ENCODE results near the gene TBC1D22A.

TBC1D22A gene

DNA sequence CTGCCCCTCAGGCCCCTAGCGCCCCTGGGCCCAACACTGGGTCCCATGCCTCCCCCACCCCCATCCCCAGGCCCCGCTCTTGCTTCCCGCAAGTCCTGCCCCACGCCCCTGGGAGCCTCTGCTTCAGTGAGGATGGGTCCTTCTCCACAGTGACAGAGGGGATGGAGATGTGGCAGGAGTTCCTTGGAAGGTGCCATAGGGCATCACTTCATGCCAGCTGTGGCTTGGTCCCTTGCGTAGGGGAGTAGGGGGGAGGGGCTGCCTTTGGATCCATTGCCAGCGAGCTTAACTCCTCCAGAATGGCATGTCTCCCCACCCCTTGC, 9.5 kb upstream of the TBC1D22A start:
- DNase-seq (ENCODE audit: extremely low read depth in 1 of 2, low read depth in 1 of 2): no peak

GRCh38 chr22:46753360-46753759, 9.1 kb upstream of the TBC1D22A start:
- no peak for DNase-seq (ENCODE audit: extremely low read depth in 1 of 2, low read depth in 1 of 2)

GRCh38 chr22:46753761-46754109, 8.7 kb upstream of the TBC1D22A start:
- DNase-seq (ENCODE audit: extremely low read depth in 1 of 2, low read depth in 1 of 2): no peak

- no peak for DNase-seq (ENCODE audit: extremely low read depth in 1 of 2, low read depth in 1 of 2)
Observed at GRCh38 chr22:46754110-46754799, 8.2 kb upstream of the TBC1D22A start.

- DNase-seq (ENCODE audit: extremely low read depth in 1 of 2, low read depth in 1 of 2): no peak
Observed at GRCh38 chr22:46754826-46755225, 7.6 kb upstream of the TBC1D22A start.

DNA sequence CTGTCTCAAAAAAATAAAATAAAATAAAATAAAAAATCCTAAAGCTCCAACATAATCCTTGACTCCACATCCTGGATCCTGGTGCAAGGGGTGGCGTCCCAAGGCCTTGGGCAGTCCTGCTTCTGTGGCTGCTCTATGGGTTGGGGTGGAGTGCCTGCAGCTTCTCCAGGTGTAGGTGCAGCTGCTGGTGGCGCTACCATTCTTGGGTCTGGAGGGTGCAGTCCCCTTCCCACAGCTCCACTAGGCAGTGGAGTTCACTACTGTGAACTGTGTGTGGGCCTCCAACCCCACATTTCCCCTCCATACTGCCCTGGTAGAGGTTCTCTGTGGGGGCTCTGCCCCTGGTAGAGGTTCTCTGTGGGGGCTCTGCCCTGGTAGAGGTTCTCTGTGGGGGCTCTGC, 6.9 kb upstream of the TBC1D22A start:
- DNase-seq (ENCODE audit: extremely low read depth in 1 of 2, low read depth in 1 of 2): no peak

- DNase-seq (ENCODE audit: extremely low read depth in 1 of 2, low read depth in 1 of 2): no peak
Observed at GRCh38 chr22:46756097-46756496, 6.4 kb upstream of the TBC1D22A start.

GRCh38 chr22:46757104-46757503, 5.3 kb upstream of the TBC1D22A start:
- no peak for DNase-seq (ENCODE audit: extremely low read depth in 1 of 2, low read depth in 1 of 2)

- no peak for DNase-seq (ENCODE audit: extremely low read depth in 1 of 2, low read depth in 1 of 2)
Observed at GRCh38 chr22:46758121-46758520, 4.3 kb upstream of the TBC1D22A start.

DNA sequence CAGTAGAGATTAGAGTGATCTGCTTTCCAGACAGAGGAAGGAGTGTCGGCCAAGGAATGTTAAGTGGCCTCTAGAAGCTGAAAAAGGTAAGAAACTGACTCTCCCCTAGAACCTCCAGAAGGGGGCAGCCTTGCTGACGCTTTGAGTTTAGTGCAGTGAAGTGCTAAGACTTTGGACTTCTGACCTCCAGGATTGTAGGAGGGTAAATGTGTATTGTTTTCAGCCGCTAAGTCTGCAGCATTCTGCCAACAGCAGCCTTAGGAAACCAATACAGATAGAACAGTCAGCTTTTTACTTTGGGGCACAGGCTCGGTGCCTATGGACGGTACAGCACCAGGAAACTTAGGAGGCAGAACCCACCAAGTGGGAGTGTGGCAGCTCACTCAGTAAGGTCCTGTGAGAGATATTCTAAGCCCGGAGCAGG, 3.6 kb upstream of the TBC1D22A start:
- no peak for DNase-seq (ENCODE audit: extremely low read depth in 1 of 2, low read depth in 1 of 2)

GRCh38 chr22:46761017-46761416, 1.4 kb upstream of the TBC1D22A start:
- DNase-seq (ENCODE audit: extremely low read depth in 1 of 2, low read depth in 1 of 2): no peak

GRCh38 chr22:46761539-46762237, 762 bp upstream of the TBC1D22A start:
- no peak for DNase-seq (ENCODE audit: extremely low read depth in 1 of 2, low read depth in 1 of 2)

DNA sequence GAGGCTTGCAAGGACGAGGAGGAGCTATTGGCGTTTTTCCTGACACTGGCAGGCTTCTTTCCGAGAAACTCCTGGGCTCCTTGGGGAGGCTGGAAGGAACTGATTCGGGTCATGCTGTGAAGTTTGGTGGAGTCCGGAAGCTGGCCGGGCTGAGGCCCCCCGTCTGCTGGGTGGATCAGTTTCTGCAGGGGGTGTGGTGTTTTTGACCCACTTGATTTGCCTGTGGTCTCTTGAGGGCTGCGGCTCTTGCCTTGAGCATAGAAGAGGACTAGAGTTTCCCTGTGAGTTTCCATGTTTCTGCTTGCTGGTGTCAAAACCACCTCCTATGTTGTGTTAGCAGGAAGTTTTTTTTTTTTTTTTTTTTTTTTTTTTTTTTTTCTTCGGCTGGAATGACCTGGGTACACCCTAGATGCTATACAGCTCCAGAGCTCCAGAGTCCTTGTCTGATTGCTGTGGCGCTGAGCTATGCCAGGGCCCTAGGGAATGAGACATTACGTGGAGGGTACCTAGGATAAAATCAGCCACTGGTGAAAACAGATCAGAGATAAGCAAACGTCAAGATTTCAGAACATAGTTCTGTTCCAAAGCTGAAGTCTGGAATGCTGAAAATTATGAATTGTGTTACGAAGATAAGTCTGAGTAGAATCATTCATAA, 728 bp downstream of the TBC1D22A start:
- DNase-seq (ENCODE audit: extremely low read depth in 1 of 2, low read depth in 1 of 2): no peak

GRCh38 chr22:46764140-46764680, 1.8 kb downstream of the TBC1D22A start:
- DNase-seq (ENCODE audit: extremely low read depth in 1 of 2, low read depth in 1 of 2): no peak

DNA sequence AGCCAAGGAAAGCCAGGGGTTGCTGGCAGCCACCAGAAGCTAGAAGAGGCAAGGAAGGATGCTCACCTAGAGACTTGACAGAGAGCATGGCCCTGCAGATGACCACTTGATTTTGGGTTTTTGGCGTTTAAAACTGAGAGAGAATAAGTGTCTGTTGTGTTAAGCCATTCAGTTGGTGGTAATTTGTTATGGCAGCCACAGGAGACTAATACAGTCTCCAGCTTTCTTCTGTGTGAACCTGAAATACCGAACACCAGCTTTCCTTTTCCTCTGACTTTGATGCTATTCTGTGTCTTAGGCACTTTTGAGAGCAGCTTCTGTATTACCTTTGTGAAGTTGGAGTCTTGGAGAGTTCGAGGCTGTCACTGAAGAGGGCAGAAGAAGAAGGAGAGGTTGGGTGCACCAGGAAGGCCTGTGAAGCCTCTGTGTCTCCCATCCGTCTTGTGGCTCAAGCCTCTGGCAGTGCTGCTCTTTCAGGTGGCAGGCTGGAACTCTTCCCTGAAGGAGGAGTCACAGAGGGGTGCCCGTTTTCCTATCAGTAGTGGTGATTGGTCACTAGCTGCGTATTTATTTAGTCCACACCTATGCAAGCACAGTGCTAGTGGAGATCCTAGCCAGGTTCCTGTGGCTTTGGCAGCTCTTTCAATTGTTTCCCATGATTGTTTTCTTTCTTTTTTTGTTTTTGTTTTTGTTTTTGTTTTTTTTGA, 2.5 kb downstream of the TBC1D22A start:
- no peak for DNase-seq (ENCODE audit: extremely low read depth in 1 of 2, low read depth in 1 of 2)

DNA sequence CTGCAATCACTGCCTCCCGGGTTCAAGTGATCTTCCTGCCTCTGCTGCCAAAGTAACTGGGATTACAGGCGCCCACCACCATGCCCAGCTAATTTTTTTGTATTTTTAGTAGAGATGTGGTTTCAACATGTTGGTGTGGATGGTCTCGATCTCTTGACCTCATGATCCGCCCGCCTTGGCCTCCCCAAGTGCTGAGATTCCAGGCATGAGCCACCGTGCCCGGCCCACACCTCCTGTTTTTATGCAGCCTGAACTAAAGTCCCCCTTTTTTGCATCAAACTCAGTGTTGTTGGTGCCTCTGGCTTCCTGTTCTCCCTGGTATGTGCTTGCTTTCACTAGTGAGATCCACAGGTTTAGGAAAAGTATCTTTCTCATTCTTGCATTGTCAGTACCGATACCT, 4.2 kb downstream of the TBC1D22A start:
- DNase-seq (ENCODE audit: extremely low read depth in 1 of 2, low read depth in 1 of 2): no peak

DNA sequence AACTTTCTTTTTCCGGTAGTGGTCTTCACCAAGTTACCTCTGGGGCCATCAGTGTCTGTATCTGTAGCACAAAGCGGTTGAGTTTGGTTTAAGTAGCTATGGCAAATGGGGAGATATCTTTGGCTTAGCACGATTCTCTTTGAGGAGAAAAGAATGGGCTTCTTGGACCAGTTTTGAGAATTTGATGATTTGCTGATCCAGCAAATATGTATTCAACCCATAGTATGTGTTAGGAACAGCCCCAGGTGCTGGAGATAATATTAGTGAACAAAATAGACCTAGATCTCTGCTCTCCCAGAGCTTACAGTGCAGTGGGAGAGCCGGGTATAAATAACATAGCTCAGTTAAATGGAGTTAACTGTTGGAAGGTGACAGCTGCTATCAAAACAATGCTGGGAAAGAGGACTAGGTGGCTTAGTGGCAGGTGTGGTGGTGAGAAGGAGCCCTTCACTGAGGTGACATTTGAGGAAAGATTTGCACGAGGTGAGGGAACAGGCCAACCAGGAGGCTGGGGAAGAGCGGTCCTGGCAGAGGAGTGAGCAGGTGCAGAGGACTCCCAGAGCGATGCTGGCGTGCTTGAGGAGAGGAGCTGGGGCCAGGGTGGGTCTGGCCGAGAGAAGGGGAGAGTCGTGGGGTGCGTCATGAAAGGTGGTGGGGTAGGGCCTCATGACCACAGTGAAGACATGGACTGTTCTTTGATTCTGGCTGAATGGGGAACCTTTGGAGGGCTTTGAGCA, 5.0 kb downstream of the TBC1D22A start:
- DNase-seq (ENCODE audit: extremely low read depth in 1 of 2, low read depth in 1 of 2): no peak

DNA sequence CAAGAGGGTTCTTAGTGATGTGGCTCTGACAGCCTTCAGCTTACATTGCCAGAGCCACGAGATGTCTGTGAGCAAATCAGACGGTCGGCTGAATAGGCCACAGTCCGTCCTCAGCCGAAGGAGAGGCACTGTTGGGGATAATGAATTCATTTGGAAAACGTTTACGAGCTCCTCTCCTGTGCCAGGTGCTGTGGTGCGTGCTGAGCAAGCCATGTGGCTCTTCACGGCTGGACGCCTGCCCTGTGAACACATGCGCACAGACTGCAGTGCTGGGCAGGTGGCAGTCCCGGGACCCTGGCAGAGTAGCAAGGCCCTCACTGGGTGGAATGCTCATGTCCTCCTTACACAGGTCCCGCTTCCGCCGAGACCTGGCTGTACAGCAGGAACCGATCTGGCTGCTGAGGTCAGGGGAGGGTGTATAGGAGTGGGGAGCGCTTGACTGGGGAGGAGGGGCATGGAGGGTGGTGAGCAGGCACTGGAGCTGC, 6.8 kb downstream of the TBC1D22A start:
- DNase-seq (ENCODE audit: extremely low read depth in 1 of 2, low read depth in 1 of 2): no peak

GRCh38 chr22:46769706-46770105, 7.3 kb downstream of the TBC1D22A start:
- DNase-seq (ENCODE audit: extremely low read depth in 1 of 2, low read depth in 1 of 2): no peak

GRCh38 chr22:46770151-46770641, 7.7 kb downstream of the TBC1D22A start:
- DNase-seq (ENCODE audit: extremely low read depth in 1 of 2, low read depth in 1 of 2): no peak
